GM12878 (cell line): ENCODE results near the gene SATB1. TPM values are rescaled to one million over a fixed set of nuclear protein-coding genes. Genes with fewer than 3 reads are reported as not detected.

ENCODE experiments used
- CTCF ChIP-seq, 3 experiments: IDR thresholded peaks in 2 of 3; conservative IDR thresholded peaks in 1 of 3; 2 replicates each; pipeline ENCODE4 v1.5.1; 2011; ENCODE audit warnings: low read depth in 3 of 3, low read length in 3 of 3, mild to moderate bottlenecking in 3 of 3, control low read depth in 2 of 3, moderate library complexity in 2 of 3, inconsistent platforms in 1 of 3, mixed read lengths in 1 of 3; ENCODE audit not compliant: control insufficient read depth in 2 of 3, insufficient read depth in 1 of 3; ENCODE audit errors: extremely low read depth in 1 of 3
- ETV6 ChIP-seq, 2 experiments: fragments of 450-650 bp in 1 of 2; IDR thresholded peaks in 1 of 2; conservative IDR thresholded peaks in 1 of 2; 2 replicates each; pipeline ENCODE4 v1.6.1; 2014; ENCODE audit warnings: antibody characterized with exemption in 1 of 2, borderline replicate concordance in 1 of 2, low read depth in 1 of 2, mild to moderate bottlenecking in 1 of 2, moderate library complexity in 1 of 2
- HCFC1 ChIP-seq: fragments of 150-350 bp; IDR thresholded peaks from 2 replicates; pipeline ENCODE4 v1.6.1; 2014; ENCODE audit warnings: low read length
- PAX5 ChIP-seq: IDR thresholded peaks from 2 replicates; pipeline ENCODE4 v1.6.1; 2011; ENCODE audit warnings: low read depth, low read length, borderline replicate concordance
- SPI1 ChIP-seq: IDR thresholded peaks from 2 replicates; pipeline ENCODE4 v1.6.1; 2011; ENCODE audit warnings: low read depth, mild to moderate bottlenecking, low read length, moderate library complexity, borderline replicate concordance; ENCODE audit not compliant: insufficient read depth
- TAF1 ChIP-seq: IDR thresholded peaks from 2 replicates; pipeline ENCODE4 v1.6.1; 2011; ENCODE audit warnings: mild to moderate bottlenecking, low read depth, low read length, borderline replicate concordance
- ZBTB11 ChIP-seq: fragments of 450-650 bp; formaldehyde crosslinking; IDR thresholded peaks from 2 replicates; pipeline ENCODE4 v1.5.0; 2022; ENCODE audit warnings: mild to moderate bottlenecking, missing genetic modification characterization
- ZNF207 ChIP-seq: fragments of 450-650 bp; IDR thresholded peaks from 2 replicates; pipeline ENCODE4 v1.6.1; 2014; ENCODE audit warnings: antibody characterized with exemption, mild to moderate bottlenecking, borderline replicate concordance
- ZNF24 ChIP-seq: fragments of 450-650 bp; IDR thresholded peaks from 2 replicates; pipeline ENCODE4 v1.6.1; 2017; ENCODE audit warnings: antibody characterized with exemption, mild to moderate bottlenecking
- polyA plus RNA-seq, 11 experiments: library from polyadenylated mRNA; depleted of rRNA in 4 of 11; unstranded in 6 of 11; stranded (reverse) in 5 of 11; fragments of >200 nt; fragmentation: Nextera tagmentation in 4 of 11; fragmentation: Illumina TruSeq in 1 of 11; extraction: Ambion mirVana in 4 of 11; extraction: Trizol in 1 of 11; gene quantifications; 1 replicate in 1 of 11; 2 replicates in 10 of 11; pipeline versions ENCODE4 v1.2.1 to v1.2.3, GENCODE V29; 2011 to 2016; ENCODE audit warnings: inconsistent platforms in 2 of 11, missing spikeins in 2 of 11, low read depth in 1 of 11
- total RNA-seq, 4 experiments: library from RNA; depleted of rRNA in 3 of 4; stranded (reverse); fragments of >200 nt in 3 of 4; fragmentation: Illumina TruSeq in 1 of 4; extraction: Trizol in 1 of 4; gene quantifications; 2 replicates each; pipeline versions ENCODE4 v1.2.1 to v1.2.3, GENCODE V29; 2013 to 2021

Gene SATB1
- total and polyA plus RNA-seq, 10 of the 15 experiments (the other 5 are each of a cell fraction or from before 2014, with no cell fraction given), result 0.01 to 0.72 (median 0.07) TPM; not detected in 4

GRCh38 chr3:18354701-18355100 lies 70.4 kb downstream of the SATB1 start (continued):
- TF ChIP-seq CTCF (IDR thresholded peaks at IDR 0.05 in 2 of 3, conservative IDR thresholded peaks at IDR 0.05 in 1 of 3; ENCODE audit: control insufficient read depth in 2 of 3, extremely low read depth in 1 of 3, insufficient read depth in 1 of 3, low read depth in 3 of 3, low read length in 3 of 3) (no peak), ZNF207 (no peak), ZNF24 (no peak), HCFC1 (no peak), SPI1 (no peak), TAF1 (no peak), ZBTB11 (no peak), PAX5 (no peak), ETV6 (conservative IDR thresholded peaks at IDR 0.05 in 1 of 2, IDR thresholded peaks at IDR 0.05 in 1 of 2; ENCODE audit: borderline replicate concordance in 1 of 2, low read depth in 1 of 2) (no peak)
